GM11168 (cell line): Measurements from ENCODE around the gene GSTT4.
"Not testable (repeated sequence)": the region's sequence is repeated elsewhere in the genome, so short reads cannot be mapped to it uniquely, and the experiment has no call there.

Source experiments
- in situ Hi-C: fragments of 300-500 bp; cut with MboI; formaldehyde crosslinking; loops from one replicate; pipeline ENCODE4 v1.12.0; 2022; ENCODE audit warnings: low sequenced_read_pairs; ENCODE audit not compliant: unreplicated experiment

GSTT4 gene

DNA sequence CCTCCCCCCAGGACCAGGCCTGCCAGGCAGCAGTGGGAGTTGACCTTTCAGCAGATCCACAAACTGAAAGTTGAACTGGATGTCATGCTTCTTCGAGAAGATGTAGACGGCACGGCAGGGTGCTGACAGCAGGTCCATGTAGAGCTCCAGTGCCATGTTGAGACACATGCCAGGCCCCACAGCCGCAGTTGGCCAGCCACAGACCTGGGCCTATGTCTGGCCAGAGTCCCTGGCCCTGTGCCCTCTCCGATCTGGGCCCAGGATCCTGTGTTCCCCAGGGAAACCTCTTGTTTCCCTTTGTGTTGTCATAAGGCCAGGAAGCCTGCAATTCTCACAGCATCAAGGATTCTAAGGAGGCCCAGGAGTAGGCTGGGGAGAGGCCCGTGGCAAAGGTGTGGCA is at the start of gene GSTT4:
Gene GSTT4, minus strand, starts transcription at position 253 of the 400 bp plus-strand sequence. Its CDS starts 97 bp downstream, at position 156.
- in situ Hi-C loops: no loop called here

DNA sequence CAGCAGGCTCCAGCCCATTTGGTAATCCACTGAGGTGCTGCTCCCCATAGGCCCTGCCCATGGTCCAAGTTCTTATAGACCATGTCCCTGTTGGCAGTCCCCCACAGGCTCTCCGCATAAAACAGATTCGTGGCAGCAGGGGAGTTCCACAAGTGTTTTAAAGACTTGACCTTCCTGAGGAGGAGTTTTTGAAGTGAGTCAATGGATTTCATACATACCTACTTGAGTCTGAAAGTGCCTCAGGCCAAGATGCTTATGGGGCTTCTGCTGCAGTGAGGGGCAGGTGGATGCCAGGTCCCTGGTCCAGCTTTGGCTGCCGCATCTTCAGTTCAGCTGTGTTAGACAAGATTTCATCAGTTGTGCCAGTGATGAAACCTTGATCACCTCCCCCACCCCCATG is 49.1 kb upstream of the GSTT4 start:
- in situ Hi-C loops: no loop called here

DNA sequence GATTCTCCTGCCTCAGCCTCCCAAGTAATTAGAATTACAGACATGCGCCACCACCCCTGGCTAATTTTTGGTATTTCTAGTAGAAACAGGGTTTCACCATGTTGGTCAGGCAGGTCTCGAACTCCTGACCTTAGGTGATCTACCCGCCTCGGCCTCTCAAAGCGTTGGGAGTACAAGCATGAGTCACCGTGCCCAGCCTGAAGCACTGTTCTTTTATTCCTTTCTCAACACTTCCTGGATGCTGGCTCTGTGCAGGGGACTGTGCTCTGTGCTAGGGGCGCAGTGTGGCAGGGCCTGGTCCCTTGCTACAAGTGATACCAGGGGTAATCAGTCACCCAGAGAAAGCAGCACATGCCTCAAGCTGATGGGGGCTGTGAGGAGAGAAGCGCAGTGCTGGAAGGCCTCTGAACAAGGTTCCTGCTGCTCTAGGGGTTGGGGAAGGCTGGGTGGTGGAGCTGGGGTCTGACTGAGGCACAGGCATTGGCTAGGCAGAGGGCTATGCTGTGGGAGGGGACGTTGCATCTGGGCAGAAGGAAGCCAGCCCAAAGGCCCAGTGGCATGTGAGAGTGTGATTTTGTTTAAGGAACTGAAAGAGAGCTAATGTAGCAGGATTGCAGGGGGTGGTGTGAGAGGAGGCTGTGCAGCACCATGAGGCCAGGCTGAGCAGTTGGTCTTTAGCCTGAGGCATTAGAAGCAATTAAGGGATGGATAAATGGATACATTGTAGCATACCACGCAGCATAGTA is 48.4 kb upstream of the GSTT4 start:
- in situ Hi-C loops: no loop called here

DNA sequence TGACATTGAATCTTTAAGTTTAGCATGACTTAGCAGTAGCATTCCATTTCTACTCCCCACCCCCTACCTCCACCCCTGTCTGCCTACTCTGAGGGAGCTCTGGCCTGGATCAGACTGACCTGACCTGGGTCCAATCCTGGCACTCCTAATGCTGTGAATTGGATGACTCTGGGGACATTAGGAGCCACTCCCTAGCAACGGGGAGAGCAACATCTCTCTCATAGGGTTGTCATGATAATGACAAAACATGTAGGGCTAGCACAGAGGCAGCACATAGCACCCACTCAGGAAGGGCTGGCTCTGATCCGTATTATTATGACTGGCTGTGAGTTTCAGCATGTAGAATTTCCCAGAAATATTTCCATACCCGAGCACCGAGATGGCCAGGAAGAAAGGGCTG is 46.3 kb upstream of the GSTT4 start:
- in situ Hi-C loops: no loop called here

DNA sequence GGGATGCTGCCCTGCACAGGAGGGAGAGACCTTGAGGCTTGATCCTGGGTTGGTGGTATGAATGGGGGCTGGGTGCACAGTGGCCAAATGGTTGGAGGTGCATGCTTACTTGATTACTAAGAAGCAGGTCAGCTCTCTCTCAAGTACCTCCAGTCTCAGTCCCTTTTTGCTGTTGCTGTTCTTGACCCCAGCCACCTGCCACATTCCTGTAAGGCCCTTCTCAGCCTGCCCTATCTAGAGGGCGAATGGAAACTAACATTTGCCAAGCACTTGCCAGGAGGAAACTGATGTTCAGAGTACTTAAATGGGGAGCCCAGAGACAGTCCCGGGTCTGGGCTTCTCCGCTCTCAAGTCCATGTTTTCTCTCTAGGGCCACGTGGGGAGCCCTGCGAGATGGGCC is 45.8 kb upstream of the GSTT4 start:
- in situ Hi-C loops: no loop called here

DNA sequence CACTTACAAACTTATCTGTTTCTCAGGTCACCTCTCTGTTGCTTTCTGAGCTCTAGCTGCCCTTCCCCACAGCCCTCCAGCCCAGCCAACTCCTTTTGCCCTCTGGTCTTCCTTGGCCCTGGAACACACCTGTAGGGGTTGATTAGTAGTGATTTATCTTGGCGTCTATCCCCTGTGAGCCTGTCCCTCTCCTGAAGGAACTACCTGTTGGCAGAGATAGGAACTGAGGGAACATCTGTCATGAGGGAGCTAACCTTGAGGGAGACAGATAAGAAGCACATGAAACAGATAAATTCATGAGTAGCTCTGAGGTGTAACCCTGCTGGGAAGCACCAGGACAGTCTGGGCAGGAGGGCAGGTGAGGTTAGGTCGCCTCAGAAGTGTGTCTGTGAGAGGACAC is 44.7 kb upstream of the GSTT4 start:
- in situ Hi-C loops: no loop called here

DNA sequence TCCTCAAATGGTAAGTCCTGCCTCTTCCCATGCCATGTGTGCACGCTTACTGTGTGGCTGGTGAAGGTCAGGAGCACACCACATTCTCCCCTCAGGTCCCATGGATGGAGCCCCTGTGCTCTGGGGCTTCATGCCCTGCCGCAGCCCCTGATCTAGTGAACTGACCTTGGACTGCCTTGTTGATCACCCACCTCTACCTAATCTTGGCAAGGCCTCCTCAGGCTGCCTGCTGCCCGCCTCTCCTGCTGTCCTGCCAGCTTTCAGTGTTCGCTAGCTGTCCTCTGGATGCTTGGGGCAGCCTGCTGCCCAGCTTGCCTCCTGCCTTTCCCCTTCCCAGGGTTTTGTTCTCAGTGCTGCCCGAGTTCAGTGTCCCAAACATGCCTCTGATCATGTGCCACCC is 44.0 kb upstream of the GSTT4 start:
- in situ Hi-C loops: no loop called here

DNA sequence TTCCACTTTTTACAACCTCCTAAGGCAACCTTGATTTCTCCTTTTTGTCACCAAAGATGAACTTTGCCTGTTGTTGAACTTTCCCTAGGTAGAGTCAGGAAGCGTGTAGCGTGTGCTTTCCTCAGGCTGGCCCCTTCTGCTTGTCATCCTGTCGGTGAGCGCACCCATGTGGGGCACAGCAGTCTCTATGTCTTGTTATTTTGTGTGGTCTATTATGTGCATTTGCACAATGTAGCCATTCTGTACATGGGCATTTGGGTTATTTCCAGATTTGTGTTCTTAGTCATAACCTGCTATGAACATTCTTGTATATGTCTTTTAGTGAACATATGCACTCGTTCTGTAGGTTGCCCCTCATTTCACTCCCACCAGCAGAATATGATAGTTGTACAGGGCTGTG is 40.8 kb upstream of the GSTT4 start:
- in situ Hi-C loops: no loop called here

DNA sequence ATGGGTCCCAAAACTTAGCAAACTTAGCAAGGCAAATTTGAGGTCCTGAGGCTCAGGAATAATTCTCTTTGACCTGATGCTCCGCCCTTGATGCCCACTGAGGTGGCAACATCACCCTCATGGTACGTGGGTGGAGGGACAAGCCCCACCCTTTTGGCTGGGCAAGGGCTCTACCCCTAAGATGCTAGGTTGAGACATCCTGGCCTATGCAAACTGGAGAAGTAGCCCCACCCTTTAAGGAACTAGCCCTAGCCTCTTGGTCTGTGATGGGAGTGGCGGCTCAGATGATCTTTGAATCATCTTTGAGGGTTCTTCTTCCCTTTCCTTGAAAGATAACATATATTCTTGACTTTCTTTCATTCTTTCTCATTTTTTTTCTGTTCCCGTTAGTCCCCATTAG is 38.7 kb upstream of the GSTT4 start:
- in situ Hi-C loops: no loop called here

DNA sequence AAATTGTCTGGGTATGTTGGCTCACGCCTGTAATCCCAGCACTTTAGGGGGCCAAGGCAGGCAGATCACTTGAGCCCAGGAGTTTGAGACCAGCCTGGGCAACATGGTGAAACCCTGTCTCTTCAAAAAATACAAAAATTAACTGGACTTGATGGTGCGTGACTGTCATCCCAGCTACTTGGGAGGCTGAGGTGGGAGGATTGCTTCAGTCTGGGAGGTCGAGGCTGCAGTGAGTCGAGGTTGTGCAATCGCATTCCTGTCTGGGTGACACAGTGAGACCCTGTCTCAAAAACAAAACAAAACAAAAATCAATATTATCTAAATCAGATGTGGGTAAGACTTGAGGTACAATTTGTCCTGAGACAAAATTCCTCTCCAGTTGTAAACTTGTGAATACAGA is 38.2 kb upstream of the GSTT4 start:
- in situ Hi-C loops: not testable (repeated sequence)

DNA sequence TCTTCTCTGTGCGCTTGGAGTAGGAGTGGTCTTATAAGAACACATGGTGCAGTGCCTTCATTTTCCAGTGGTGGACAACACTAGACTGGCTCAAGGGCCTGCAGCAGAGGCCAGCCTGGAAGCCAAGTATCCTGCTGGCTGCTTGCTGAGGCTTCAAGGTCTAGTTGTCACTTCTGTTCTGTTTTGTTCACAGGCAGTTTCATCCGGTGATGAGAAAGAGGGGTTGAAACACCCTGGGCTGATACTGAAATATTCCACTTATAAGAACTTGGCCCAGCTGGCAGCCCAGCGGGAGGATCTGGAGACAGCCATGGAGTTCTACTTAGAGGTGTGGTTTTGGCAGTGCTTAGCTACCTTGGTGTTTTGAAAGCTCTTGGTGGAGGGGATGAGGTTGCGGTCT is 35.7 kb upstream of the GSTT4 start:
- in situ Hi-C loops: no loop called here

DNA sequence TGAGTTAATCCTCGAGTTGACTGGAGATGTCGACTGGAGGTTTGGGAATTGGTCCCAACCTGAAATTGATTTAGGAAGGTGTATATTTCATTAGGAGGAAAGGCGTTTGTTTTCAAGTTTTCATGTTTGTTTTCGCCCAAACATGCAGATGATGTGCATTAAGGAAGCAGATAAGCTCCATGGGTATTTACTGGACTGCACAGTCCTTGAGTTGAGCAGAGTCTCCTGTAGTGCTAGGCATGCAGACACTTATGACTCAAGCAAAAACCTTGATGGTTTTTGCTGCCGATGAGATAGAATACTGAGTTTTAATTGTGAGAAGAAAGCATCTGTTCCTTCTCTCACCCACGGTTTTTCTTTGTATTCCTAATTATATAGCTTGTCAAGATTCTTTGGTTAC is 33.8 kb upstream of the GSTT4 start:
- in situ Hi-C loops: no loop called here

DNA sequence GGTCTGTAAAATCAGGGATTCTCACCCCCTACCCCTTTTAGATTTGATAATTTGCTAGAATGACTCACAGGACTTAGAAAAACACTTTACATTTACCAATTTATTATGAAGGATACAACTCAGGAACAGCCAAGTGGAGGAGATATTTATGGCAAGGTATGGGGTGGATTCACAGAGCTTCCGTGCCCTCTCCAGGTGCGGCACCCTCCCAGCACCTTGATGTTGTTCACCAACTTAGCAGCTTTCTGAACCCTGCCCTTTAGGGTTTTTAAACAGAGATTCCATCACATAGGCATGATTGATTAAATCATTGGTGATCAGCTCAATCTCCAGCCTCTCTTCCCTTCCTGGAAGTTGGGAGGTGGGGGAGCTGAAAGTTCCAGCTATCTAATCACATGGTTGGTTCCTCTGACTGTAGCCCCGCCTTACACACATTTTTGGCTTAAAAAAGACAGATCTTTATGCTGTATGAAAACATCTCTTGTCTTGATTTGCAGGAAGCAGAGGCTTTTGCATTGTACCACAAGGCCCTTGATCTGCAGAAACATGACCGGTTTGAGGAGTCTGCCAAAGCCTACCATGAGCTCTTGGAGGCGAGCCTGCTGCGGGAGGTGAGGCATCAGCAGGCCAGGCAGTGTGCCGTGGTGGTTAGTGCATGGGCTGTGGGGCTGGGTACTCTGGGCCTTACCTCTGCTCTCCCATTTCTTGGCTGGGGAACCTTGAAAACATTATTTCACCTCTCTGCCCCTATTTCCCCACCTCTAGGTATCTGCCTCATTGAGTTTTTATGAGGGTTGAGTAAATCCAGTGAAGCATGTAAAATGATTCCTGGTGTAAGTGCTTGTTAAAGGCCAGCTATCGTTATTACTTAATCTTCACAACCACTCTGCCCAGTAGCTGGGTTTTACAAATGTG is 32.9 kb upstream of the GSTT4 start:
- in situ Hi-C loops: no loop called here

DNA sequence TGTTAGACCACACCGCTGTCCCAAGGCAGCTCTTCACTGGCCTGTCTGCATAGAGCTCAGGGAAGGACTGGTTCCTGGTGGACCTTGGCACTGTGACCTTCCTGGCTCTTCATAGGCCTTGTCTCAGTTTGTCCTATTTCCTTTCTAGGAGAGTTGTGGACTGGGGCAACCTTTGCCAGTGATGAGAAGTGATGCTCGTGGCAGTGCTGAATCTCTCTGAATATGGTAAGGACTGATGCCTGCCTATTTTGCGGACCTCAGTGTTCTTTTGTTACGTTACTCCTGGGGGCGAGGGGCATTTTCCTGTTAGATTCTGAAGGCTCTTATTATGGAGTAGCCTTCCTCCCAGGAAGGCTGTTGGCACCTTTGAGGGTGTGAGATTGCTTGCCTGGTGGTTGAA is 30.0 kb upstream of the GSTT4 start:
- in situ Hi-C loops: no loop called here

DNA sequence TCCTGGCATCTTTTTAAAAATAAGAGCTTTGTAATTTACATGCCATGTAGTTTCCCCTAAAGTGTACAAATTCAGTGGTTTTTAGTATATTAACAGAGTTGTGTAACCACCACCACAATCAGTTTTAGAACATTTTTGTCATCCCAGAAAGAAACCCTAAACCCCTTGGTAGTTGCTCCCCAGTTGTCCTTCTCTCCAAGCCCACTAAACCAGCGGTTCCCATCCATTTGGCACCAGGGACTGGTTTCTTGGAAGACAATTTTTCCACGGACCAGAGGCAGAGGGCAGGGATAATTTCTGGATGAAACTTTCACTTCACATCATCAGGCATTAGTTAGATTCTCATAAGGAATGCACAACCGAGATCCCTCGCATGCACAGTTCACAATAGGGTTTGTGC is 28.5 kb upstream of the GSTT4 start:
- in situ Hi-C loops: no loop called here

DNA sequence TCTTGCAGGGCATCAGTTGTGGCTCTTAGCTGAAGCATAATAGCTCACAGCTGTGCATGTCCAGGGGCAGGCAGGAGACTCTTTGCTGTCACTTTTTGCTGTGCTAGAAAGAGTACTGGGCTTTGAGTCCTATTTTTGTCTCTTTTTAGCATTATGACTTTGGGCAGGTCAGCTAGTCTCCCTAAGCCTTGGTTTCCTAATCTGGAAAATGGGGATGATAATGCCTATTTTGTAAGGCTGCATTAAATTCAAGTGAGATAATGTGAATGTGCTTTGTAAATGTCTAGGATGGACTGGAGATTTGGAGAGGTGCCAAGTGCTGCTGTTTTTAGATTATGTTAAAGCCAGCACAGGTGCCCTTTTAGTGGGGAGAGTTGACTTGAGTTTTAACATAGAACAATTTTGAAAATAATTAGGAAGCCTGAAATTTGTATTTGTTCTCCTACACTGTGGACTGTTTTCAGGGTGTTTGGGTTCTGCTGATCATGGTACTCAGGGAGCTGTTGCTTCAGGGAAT is 25.0 kb upstream of the GSTT4 start:
- in situ Hi-C loops: no loop called here

DNA sequence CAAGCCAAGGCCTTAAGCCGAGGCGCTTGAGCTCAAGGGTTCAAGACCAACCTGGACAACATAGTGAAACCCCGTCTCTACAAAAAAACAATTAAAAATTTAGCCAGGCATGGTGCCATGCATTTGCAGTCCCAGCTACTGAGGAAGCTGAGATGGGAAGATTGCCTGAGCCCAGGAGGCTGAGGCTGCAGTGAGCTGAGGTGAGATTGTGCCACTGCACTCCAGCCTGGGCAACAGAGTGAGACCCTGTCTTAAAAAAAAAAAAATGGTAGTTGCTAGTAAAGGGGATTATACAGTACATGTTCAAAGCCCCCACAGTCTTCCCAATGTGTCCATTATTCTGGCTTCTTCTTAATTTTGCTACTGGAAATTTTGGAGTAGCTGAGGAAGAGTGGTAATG is 24.1 kb upstream of the GSTT4 start:
- in situ Hi-C loops: no loop called here

DNA sequence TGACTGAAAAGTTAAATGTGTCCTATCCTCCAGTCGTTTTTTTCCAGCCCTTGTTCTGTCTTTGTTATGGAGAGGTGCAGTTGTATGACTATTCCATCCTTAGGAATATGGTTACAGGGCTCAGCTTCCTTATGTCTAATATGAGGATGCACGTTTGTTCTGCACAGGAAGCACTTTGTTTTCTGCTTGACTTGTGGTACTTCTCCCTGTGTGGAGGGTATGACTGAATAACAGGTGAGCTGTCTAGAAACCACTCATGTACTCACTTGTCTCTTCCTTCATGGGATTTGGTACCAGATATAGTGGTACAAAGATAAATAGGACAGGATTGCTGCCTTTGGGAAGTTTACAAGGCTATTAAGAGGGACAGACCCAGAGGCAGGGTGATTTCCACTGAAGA is 23.3 kb upstream of the GSTT4 start:
- in situ Hi-C loops: no loop called here

DNA sequence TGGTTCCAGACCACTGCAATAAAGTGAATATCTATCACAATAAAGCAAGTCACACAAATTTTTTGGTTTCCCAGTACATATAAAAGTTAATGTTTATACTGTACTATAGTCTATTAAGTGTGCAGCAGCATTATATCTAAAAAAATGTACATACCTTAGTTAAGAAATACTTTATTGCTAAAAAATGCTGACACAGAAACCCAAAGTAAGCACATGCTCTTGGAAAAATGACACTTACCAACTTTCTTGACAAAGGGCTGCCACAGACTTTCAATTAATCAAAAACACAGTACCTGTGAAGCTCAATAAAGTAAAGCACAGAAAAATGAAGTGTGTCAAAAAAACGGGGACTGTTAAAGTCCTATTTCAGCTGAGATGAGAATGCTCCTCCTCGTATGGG is 22.7 kb upstream of the GSTT4 start:
- in situ Hi-C loops: no loop called here

DNA sequence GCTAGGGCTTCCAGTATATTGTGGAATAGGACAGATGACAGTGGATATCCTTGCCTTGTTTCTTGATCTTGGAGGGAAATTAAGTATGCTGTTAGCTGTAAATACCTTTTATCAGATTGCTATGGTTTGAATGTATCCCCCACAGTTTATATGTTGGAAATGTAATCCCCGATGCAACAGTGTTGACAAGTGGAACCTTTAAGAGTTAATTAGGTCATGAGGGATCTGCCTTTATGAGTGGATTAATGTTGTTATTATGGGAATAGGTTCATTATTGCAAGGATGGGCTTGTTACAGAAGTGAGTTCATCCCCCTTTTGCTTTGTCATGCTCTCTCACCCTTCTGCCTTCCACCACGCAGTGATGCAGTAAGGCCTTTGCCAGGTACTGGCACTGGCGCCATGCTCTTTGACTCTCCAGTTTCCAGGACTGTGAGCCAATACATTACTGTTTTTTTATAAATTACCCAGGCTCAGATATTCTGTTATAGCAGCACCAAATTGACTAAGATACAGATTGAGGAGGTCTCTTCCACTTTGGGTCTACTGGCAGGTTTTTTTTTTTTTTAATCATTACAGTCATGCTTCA is 22.2 kb upstream of the GSTT4 start:
- in situ Hi-C loops: no loop called here

DNA sequence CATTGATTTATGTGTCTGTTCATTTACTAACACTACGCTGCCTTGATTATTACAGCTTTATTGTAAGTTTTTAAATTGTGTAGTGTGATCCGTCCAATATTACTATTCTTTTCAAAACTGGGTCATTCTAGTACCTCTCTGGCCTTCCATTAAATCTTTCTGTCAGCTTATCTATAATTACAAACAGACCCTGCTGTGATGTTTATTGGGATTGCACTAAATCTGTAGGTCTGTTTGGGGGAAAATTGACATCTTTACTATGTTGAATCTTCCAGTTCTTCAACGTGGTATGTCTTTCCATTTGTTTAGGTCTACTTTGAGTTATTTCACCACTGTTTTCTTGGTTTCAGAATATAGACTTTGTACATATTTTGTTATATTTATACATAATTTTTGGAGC is 21.5 kb upstream of the GSTT4 start:
- in situ Hi-C loops: no loop called here
